UCSD-AML1 (cell line): ENCODE results near the gene SPAG17.

Experiments
- DNase-seq: peaks from one replicate; lab custom pipeline; 2025; ENCODE audit not compliant: unreplicated experiment; lab: John Stamatoyannopoulos, UW

The SPAG17 gene

GRCh38 chr1:118122234-118123004, 62.6 kb downstream of the SPAG17 start:
- no peak for DNase-seq

DNA sequence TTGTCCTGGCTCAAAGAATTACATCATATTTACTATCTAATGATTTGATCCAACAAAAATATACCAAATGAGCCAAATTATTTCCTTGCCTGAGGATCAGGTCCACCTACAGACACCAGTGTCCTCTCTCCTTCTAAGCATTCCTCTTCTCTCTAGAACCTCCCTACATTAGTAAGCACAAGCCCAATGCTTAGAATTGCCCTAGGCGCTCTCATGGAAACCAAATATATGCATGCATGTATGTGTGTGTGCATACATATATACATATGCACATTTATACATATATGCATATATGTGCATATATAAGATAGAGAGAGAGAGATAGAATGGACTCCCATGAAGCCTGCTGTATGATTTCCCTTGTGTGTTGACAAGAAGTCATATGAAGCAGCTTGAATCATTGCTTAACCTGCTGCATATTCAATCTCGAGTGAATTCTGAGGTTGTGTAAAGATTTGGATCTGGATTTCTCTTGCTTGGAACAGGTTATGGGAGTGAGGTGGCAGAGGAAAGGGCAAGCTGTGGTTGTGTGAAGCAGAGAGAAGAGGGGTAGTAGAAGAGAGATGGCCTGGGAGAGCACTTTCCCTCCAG, 66.1 kb downstream of the SPAG17 start:
- no peak for DNase-seq

GRCh38 chr1:118118469-118118868, 66.6 kb downstream of the SPAG17 start:
- no peak for DNase-seq

GRCh38 chr1:118117521-118117920, 67.5 kb downstream of the SPAG17 start:
- no peak for DNase-seq

DNA sequence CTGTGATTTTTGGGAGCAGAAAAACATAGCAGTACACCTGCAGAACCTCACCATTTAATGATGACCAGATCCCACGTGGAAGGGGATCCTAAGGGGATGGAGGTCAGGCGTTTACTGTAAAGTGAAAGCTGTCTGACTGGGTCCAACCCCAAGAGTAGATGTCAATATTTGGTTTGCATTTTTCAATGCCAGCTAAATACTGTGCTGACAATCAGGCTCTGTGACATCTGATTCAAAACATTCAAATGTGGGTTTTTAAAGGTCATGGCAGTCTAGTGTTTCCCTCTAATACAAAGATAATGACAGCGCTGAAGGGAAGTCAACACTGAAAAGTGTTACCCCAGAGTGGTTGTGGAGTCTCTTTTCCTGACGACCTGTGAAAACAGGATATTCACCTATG, 68.1 kb downstream of the SPAG17 start:
- no peak for DNase-seq

DNA sequence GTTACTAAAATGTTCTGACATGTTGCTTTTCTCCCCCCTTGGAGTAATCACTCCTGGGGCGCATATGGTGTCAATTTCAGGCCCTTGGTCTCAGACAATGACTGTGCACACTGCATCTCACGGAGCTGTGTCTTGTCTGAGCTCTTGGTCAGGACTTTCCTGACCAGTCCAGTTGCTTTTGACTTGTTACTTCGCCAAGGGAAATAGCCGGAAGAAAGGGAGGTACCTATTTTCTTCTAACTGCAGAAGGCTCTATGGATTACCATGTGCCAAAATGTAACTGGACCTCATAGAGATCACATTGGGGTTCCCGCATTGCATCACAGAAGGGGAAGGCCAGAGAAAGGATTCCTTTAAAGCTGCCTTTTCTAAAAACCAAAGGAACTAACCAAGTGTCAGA, 68.6 kb downstream of the SPAG17 start:
- DNase-seq, result no peak

GRCh38 chr1:118115567-118116295, 69.3 kb downstream of the SPAG17 start:
- no peak for DNase-seq

- no peak for DNase-seq
Measured at GRCh38 chr1:118113261-118113660, 71.8 kb downstream of the SPAG17 start.

DNA sequence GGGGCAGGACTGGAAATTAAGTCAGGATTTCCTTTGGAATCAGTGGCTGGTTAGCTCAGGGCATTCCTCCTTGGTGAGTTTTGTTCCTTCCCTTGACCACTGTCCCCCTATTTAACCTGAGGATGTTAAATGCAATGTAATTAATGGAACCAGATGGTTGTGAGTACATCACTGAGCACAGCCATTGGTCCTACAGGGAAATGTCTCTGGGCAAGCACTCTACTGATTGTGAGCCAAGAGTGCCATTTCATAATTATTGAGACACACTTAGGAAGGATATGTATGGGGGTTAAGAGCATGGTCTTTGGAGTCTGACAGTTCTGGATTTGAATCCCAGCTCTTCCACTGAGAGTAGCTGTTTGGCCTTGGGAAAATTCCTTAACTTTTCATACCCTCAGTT, 74.4 kb downstream of the SPAG17 start:
- no peak for DNase-seq

- no peak for DNase-seq
Measured at GRCh38 chr1:118104951-118105350, 80.1 kb downstream of the SPAG17 start.

- DNase-seq, result no peak
Measured at GRCh38 chr1:118102445-118102844, 82.6 kb downstream of the SPAG17 start.

- DNase-seq, result no peak
Measured at GRCh38 chr1:118101999-118102398, 83.0 kb downstream of the SPAG17 start.

- DNase-seq, result no peak
Measured at GRCh38 chr1:118101515-118101844, 83.5 kb downstream of the SPAG17 start.

DNA sequence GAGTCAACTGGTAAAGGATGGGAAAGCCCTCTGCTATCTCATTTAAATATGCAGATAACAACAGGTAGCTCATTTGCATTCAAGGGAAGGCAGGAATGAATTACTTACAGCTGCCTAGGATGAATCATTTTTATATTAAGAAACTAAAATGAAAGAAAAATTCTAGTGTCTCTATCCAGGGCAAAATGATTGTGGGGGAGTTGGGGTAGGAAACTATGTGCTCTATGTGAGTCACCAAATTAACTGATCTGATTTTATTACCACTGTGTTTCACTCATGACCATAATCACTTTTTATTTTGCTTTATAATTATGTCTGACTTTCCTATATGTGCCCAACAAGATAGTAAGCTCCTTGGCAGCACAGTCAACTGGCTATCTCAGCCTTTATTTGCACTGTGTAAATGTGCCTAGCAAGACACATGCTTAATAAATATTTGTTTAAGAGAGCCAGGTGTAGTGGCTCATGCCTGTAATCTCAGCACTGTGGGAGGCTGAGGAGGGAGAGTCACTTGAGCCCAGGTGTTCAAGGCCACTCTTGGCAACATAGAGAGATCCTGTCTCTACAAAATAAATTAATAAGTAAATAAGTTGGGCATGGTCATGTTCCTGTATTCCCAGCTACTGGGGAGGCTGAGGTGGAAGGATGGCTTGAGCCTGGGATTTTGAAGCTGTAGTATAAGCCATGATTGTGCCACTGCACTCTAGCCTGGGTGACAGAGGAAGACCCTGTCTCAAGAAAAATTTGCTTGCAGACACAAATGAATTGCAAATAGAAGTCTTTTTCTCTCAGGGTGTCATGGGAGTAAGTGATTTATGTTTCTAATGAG, 84.1 kb downstream of the SPAG17 start:
- no peak for DNase-seq

DNA sequence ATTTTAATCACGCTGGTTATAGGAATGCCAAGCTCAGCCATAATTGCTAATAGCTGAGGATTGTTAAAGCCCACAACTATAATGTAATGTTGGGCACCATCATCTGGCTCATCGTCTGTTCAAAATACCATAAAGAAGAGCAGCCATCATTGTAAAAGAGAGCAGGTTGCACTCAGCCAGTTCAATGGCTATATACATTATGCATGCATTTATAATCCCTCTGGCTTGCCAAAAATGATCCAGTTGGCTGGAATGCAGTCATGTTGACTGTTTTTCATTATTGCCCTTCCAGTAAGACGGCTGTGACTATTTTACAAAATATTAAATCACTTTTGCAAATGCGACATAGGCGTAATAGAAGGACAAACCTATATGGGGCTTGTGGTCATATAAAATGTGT, 85.3 kb downstream of the SPAG17 start:
- DNase-seq, result no peak

DNA sequence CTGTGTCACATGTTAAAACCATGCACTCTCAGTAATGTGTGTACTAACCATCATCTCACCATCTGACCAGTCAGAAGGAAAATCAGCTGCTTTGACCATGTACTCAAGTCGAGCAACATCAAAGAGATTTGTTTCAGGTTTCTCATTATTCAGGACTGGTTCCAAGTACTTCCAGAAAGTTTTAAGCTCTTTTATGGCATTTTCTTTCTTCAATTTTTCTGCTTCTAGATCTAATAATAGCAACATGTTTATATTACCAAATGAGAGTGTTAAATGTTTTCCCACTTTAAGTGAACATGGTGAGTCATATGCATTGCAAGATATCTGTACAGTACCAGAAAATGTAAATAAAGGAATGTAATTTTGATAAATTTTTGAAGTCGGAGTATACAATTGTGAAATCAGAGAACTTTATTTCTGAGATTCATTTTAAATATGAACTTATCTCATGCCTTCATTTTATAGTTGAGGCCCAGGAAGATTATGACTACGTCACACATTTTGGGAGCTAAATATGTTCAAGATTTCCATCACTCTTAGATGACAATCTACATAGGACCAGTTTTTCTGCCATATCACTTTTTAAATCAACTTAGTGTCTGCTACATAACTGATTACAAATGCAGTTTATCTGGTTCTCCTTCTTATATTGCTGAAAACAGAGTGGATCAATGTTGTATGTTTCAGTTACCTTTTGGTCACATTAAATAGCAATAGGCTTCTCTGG, 87.2 kb downstream of the SPAG17 start:
- DNase-seq, result no peak

- DNase-seq, result no peak
Measured at GRCh38 chr1:118093017-118093416, 92.0 kb downstream of the SPAG17 start.

- no peak for DNase-seq
Measured at GRCh38 chr1:118090130-118090529, 94.9 kb downstream of the SPAG17 start.

GRCh38 chr1:118085365-118085764, 99.7 kb downstream of the SPAG17 start:
- DNase-seq, result no peak

DNA sequence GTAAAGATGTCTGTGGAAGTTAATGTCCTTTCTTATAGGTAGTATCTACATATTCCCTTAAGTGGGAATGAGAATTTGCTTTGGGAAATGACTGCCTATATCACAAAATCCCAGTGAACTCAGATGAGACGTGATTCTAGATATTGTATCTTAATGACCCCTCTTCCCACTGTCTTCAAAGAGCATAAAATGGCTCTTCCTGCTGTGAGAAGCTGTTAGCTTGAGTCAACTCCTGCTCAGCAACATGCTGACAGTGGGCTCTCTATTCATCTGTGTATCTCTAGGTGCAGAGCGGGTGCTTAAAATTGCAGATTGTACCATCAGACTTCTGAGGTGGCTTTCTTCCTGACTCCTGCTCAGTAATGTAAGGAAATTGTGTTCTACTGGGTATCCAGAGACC, 100.6 kb downstream of the SPAG17 start:
- no peak for DNase-seq

DNA sequence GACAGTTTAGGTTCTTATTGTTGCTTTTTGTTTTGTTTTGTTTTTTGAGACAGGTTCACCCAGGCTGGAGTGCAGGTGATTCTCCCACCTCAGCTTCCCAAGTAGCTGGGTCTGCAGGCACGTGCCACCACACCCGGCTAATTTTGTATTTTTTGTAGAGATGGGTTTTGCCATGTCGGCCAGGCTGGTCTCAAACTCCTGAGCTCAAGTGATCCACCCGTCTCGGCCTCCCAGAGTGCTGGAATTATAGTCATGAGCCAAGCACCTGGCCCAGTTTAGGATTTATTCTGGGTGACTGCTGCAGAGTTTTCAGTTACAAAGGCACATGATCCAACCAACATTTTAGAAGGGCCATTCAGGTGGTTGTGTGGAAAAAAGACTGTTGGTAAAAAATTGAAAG, 102.0 kb downstream of the SPAG17 start:
- no peak for DNase-seq
